Cardiac muscle cell (in vitro differentiated cells and primary cell): ENCODE measurements around the gene CD19. TPM values are rescaled to one million over a fixed set of nuclear protein-coding genes. Genes with fewer than 3 reads are reported as not detected.
"Not testable (repeated sequence)": the region's sequence is repeated elsewhere in the genome, so short reads cannot be mapped to it uniquely, and the experiment has no call there.

Source experiments
- DNase-seq, 2 donors: peaks; one replicate each; pipeline versions ENCODE4 v3.0.0 to v3.0.0-alpha.2; 2010 to 2017; ENCODE audit warnings: low read depth in 1 of 2, low spot score in 1 of 2
- H3K27ac ChIP-seq: fragments of 200-600 bp; sonication (generic); 2 replicates; pipeline ENCODE4 v1.5.1; 2016
- H3K27me3 ChIP-seq: fragments of 200-600 bp; sonication (generic); 2 replicates; pipeline ENCODE4 v1.6.0; 2016; ENCODE audit warnings: control low read depth
- H3K36me3 ChIP-seq: fragments of 200-600 bp; sonication (generic); 2 replicates; pipeline ENCODE4 v1.5.1; 2016; ENCODE audit warnings: control low read depth
- H3K4me1 ChIP-seq: fragments of 200-600 bp; sonication (generic); 2 replicates; pipeline ENCODE4 v1.8.1; 2017; ENCODE audit warnings: low read depth, mild to moderate bottlenecking, mixed run types
- H3K4me3 ChIP-seq: fragments of 200-600 bp; sonication (generic); 2 replicates; pipeline ENCODE4 v1.5.1; 2016; ENCODE audit warnings: mild to moderate bottlenecking
- H3K9me3 ChIP-seq: fragments of 200-600 bp; sonication (generic); 2 replicates; pipeline ENCODE4 v1.5.1; 2017; ENCODE audit warnings: low read depth, mild to moderate bottlenecking, control low read depth
- polyA plus RNA-seq: library from polyadenylated mRNA; unstranded; fragments of >200 nt; fragmentation: Nextera tagmentation; extraction: Ambion mirVana; gene quantifications from 2 replicates; pipeline ENCODE4 v1.2.1, GENCODE V29; 2016
- total RNA-seq: library from RNA; depleted of rRNA; stranded (reverse); fragments of >200 nt; gene quantifications from 2 replicates; pipeline ENCODE4 v1.2.3, GENCODE V29; 2016
- TF ChIP-seq, protein P1 (sequence below): IDR thresholded peaks from 2 replicates; pipeline ENCODE4 v1.5.1; 2012; ENCODE audit warnings: low read depth, mild to moderate bottlenecking, low read length

The CD19 gene
- total and polyA plus RNA-seq, 2 experiments from 2014 or later, result 1.1 TPM; not detected in 1

DNA sequence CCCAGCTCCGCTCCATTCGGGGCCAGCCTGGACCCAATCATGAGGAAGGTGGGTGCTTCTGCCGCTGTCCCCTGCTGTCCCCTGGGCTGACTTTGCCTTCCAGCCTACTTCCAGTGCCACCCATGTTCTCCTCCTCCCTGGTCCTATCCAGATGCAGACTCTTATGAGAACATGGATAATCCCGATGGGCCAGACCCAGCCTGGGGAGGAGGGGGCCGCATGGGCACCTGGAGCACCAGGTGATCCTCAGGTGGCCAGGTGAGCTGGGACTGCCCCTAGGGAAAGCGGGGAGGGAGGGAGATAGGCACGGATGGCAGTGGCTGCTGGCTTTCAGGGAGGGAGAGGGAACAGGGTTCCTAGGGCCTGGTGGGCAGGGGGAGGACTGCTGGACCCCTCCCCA lies 7.0 kb downstream of the CD19 start:
- Histone ChIP-seq H3K27me3 (no peaks in the 10 kb centered on the region), H3K36me3 (no peaks in the 10 kb centered on the region), H3K4me1 (no peaks in the 10 kb centered on the region), H3K9me3 (no peaks in the 10 kb centered on the region), H3K4me3 (no peak overlapping the region), H3K27ac (no peak overlapping the region)
- no peak for DNase-seq
- TF ChIP-seq, protein P1, sequence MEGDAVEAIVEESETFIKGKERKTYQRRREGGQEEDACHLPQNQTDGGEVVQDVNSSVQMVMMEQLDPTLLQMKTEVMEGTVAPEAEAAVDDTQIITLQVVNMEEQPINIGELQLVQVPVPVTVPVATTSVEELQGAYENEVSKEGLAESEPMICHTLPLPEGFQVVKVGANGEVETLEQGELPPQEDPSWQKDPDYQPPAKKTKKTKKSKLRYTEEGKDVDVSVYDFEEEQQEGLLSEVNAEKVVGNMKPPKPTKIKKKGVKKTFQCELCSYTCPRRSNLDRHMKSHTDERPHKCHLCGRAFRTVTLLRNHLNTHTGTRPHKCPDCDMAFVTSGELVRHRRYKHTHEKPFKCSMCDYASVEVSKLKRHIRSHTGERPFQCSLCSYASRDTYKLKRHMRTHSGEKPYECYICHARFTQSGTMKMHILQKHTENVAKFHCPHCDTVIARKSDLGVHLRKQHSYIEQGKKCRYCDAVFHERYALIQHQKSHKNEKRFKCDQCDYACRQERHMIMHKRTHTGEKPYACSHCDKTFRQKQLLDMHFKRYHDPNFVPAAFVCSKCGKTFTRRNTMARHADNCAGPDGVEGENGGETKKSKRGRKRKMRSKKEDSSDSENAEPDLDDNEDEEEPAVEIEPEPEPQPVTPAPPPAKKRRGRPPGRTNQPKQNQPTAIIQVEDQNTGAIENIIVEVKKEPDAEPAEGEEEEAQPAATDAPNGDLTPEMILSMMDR, result no peak

DNA sequence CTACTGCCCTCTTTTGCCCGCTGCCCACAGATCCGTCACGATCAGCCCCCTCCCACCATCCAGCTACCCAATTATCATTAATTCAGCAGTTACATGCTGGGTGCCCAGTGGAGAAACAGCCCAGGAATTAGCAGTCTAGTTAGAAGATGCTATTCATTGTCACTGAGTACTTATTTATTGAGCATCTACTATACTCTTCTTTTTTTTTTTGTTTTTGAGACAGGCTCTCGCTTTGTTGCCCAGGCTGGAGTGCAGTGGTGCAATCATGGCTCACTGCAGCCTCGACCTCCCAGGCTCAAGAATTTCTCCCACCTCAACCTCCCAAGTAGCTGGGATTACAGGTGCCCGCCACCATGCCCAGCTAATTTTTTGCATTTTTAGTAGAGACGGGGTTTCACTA lies 8.1 kb downstream of the CD19 start:
- DNase-seq, H3K4me1 ChIP-seq, H3K36me3 ChIP-seq, H3K4me3 ChIP-seq, H3K27me3 ChIP-seq, H3K27ac ChIP-seq, H3K9me3 ChIP-seq: not testable (repeated sequence)

DNA sequence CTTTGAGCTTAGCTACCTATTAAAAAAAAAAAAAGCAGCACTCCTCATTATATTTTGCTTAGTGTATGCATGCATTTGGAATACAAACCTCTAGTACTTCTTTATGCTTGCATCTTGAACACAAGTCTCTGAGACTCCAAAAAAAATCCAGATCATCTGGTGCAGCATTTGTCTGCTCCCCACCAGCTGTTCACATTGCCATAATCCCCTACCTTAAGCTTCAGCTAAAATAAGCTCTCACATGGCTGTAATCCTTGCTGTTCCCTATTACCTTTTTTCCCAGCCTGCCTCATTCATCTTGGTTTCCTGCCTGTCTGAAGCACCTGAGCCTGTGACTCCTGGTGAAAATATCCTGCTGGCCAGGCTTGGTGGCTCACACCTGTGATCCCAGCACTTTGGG lies 11.5 kb downstream of the CD19 start:
- no peak overlapping the region for H3K27ac ChIP-seq
- no peaks in the 10 kb centered on the region for H3K36me3 ChIP-seq
- TF ChIP-seq, protein P1, result no peak
- H3K4me3 ChIP-seq, result no peak overlapping the region
- H3K27me3 ChIP-seq, result no peaks in the 10 kb centered on the region
- no peaks in the 10 kb centered on the region for H3K9me3 ChIP-seq
- no peak for DNase-seq
- no peaks in the 10 kb centered on the region for H3K4me1 ChIP-seq

DNA sequence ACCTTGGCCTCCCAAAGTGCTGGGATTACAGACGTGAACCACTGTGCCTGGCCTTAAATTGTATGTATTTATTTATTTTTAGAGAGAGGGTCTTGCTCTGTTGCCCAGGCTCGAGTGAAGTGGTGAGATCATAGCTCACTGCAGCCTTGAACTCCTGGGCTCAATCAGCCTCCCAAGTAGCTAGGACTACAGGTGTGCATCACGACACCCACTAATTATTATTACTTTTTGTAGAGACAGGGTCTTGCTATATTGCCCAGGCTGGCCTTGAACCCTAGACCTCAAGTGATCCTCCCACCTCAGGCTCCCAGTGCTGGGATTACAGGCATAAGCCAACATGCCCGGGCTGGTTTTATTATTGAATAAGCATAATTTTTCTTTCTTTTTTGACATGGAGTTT lies 14.9 kb downstream of the CD19 start:
- H3K27ac ChIP-seq, result no peak overlapping the region
- TF ChIP-seq, protein P1, result no peak
- H3K27me3 ChIP-seq, result no peaks in the 10 kb centered on the region
- H3K4me1 ChIP-seq, result peaks cover 1% of the 10 kb centered on the region
- H3K4me3 ChIP-seq, result no peak overlapping the region
- no peaks in the 10 kb centered on the region for H3K36me3 ChIP-seq
- no peak for DNase-seq
- H3K9me3 ChIP-seq, result no peaks in the 10 kb centered on the region

DNA sequence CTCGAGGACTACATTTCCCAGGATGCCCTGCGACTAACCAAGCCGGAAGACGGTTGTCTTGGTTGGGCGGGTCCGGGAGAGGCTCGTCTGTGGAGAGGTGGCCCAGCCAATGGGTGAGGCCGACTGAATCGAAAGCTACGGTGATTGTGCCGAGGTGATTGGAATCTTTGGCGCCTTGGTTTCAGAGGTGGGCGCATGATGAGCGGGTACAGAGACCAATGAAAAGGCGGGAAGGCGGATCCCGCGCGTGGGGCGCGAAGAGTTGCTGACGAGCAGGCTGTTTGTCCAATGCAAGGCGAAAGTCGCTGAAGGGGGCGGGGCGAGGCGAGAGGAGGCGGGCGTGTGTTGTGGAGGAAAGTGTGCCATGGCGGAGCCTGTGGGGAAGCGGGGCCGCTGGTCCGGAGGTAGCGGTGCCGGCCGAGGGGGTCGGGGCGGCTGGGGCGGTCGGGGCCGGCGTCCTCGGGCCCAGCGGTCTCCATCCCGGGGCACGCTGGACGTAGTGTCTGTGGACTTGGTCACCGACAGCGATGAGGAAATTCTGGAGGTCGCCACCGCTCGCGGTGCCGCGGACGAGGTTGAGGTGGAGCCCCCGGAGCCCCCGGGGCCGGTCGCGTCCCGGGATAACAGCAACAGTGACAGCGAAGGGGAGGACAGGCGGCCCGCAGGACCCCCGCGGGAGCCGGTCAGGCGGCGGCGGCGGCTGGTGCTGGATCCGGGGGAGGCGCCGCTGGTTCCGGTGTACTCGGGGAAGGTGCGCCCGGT lies 19.1 kb downstream of the CD19 start, which contains the start of gene NFATC2IP:
Gene NFATC2IP, plus strand, starts transcription at position 290 of the 762 bp plus-strand sequence. Its CDS starts 75 bp downstream, at position 365.
- TF ChIP-seq, protein P1, result no peak
- H3K27me3 ChIP-seq, result no peaks in the 10 kb centered on the region
- peak within 1 kb of the TSS; percentile 80 for H3K4me3 ChIP-seq
- peaks cover 29% of the 10 kb centered on the region for H3K36me3 ChIP-seq
- DNase-seq, result peak; percentile 99 to 100
- peak within 1 kb of the TSS; percentile 61 for H3K27ac ChIP-seq
- H3K9me3 ChIP-seq, result no peaks in the 10 kb centered on the region
- peaks cover 6% of the 10 kb centered on the region for H3K4me1 ChIP-seq

DNA sequence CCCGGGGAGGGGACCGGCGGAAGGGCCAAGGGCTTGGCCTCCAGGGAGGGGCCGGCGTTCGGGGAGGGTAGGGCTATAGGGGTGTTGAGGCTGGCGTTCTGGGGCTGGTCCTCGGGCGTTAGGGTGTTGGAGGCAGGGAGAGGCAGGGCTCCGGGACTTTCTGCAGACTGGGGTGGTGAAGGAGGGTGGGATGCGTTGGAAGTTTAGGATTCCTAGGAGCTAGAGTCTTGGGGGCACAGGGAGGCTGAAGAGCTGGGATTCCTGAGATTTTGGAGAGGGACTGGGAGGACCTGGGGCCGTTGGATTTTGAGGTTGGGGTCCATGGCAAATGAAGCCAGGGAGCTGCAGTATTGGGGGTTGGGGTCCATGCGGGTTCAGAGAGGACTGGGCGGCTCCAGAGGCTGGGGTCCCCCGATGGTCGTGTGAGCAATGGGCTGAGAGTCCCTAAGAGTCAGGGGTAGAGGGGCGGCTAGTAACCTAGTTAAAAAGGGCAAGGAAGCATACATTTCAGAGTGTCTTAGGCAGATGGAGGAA lies 19.7 kb downstream of the CD19 start:
- Histone ChIP-seq H3K4me3 (peak overlapping the region; percentile 80), H3K4me1 (peaks cover 6% of the 10 kb centered on the region), H3K27ac (peak overlapping the region; percentile 42), H3K9me3 (no peaks in the 10 kb centered on the region), H3K27me3 (no peaks in the 10 kb centered on the region), H3K36me3 (peaks cover 36% of the 10 kb centered on the region)
- DNase-seq, result no peak
- TF ChIP-seq, protein P1, result no peak
